ENCODE data around the gene SCARB1.

Gene SCARB1

DNA sequence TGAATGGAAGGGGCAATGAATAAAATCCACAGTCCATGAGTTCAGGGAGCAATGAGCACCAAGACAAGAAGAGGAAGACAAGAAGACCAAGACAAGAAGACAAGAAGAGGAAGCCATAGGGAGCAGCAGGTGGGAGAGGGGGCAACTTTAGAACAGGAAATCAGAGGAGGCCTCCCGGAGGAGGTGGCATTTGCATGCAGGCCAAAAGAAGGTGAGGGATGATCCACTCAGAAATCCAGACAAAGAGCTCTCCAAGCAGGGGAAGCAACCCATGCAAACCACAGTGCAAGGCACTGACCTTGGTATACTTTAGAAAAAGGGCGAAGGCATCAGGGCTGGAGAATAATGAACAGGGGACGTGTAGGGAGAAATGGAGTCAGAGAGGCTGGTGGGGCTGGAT lies 58.6 kb downstream of the SCARB1 start:
- Mint-ChIP-seq H3K4me1 (no peaks in the 10 kb centered on the region), H3K27ac (no peak overlapping the region), H3K9me3 (no peaks in the 10 kb centered on the region), H3K36me3 (peaks cover 24% of the 10 kb centered on the region), H3K27me3 (no peaks in the 10 kb centered on the region), H3K4me3 (no peak overlapping the region)
- DNase-seq (ENCODE audit: low spot score in 2 of 2), result no peak
- ATAC-seq (ENCODE audit: low read depth), result no peak

DNA sequence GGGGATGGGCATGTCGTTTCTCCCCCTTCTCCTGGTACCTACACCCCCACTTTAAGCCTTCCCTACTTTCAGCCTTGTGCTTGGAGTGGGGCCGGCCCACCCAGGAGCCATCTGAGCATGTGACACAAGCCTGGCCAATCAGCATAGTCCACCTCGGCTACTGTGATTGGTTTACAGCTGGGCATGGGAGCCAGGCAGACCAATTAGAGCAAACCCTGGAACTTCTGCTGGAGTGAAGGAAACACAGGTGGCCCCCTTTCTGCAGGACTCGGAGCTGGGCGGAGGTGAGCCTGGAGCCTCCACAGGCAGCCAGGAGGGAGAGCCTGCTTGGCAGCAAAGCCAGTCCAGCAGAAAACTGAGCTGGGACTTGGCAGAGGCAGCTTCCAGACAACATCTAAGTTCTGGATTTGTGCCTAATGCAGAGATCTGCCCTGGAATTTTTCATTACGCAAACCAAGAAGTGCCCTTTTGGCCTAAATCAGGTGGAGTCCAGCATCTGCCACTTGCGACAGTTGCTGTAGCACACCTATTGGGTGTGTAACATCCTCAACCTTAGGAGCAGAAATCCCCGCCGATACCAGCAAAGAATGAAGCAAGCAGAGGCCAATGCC lies 59.5 kb downstream of the SCARB1 start:
- Mint-ChIP-seq H3K4me1 (no peaks in the 10 kb centered on the region), H3K4me3 (no peak overlapping the region), H3K27ac (no peak overlapping the region), H3K36me3 (peaks cover 26% of the 10 kb centered on the region), H3K27me3 (no peaks in the 10 kb centered on the region), H3K9me3 (no peaks in the 10 kb centered on the region)
- DNase-seq (ENCODE audit: low spot score in 2 of 2), result no peak
- ATAC-seq (ENCODE audit: low read depth), result no peak

- no peak for DNase-seq (ENCODE audit: low spot score in 2 of 2)
- Mint-ChIP-seq H3K4me1 (peaks cover 2% of the 10 kb centered on the region), H3K36me3 (peaks cover 32% of the 10 kb centered on the region), H3K27me3 (no peaks in the 10 kb centered on the region), H3K27ac (no peak overlapping the region), H3K4me3 (no peak overlapping the region), H3K9me3 (no peaks in the 10 kb centered on the region)
- no peak for ATAC-seq (ENCODE audit: low read depth)
Observed at GRCh38 chr12:124802361-124802760, 61.3 kb downstream of the SCARB1 start.

GRCh38 chr12:124800506-124800905 lies 63.2 kb downstream of the SCARB1 start:
- Mint-ChIP-seq H3K9me3 (no peaks in the 10 kb centered on the region), H3K27me3 (no peaks in the 10 kb centered on the region), H3K4me1 (peaks cover 13% of the 10 kb centered on the region), H3K27ac (peak overlapping the region; percentile 22), H3K36me3 (peaks cover 29% of the 10 kb centered on the region), H3K4me3 (no peak overlapping the region)
- DNase-seq (ENCODE audit: low spot score in 2 of 2) (no peak), ATAC-seq (ENCODE audit: low read depth) (no peak)

DNA sequence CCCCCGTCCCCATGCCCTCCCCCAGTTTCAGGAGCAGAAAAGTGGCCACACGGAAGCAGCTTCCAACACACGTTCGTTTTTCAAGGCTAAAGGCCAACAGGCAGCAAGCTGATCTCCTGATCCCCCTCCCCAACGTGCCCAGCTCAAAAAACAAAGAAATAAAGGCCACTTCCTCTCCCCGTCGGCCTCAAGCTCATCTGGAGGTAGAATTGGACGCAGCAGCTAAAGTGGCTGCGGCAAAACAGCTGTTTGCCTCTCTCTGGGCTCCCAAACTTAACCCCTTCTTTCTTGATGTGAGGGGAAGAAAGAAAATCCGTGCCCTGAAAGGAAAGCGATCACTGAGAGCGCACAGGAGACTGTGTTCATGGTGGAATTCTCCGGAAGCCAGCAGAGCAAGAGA lies 66.3 kb downstream of the SCARB1 start:
- peak overlapping the region; percentile 35 for H3K27ac Mint-ChIP-seq

GRCh38 chr12:124796303-124796960 lies 67.2 kb downstream of the SCARB1 start:
- peak; percentile 95 for ATAC-seq (ENCODE audit: low read depth)
- peaks cover 24% of the 10 kb centered on the region for H3K36me3 Mint-ChIP-seq
- H3K4me3 Mint-ChIP-seq, result peak overlapping the region; percentile 32

More for the DNA sequence above, 66.3 kb downstream of the SCARB1 start:
- H3K27me3 Mint-ChIP-seq, result no peaks in the 10 kb centered on the region
- no peak overlapping the region for H3K4me3 Mint-ChIP-seq
- H3K9me3 Mint-ChIP-seq, result peaks cover 3% of the 10 kb centered on the region
- peaks cover 22% of the 10 kb centered on the region for H3K4me1 Mint-ChIP-seq
- no peak for ATAC-seq (ENCODE audit: low read depth)
- peaks cover 23% of the 10 kb centered on the region for H3K36me3 Mint-ChIP-seq
- no peak for DNase-seq (ENCODE audit: low spot score in 2 of 2)

DNA sequence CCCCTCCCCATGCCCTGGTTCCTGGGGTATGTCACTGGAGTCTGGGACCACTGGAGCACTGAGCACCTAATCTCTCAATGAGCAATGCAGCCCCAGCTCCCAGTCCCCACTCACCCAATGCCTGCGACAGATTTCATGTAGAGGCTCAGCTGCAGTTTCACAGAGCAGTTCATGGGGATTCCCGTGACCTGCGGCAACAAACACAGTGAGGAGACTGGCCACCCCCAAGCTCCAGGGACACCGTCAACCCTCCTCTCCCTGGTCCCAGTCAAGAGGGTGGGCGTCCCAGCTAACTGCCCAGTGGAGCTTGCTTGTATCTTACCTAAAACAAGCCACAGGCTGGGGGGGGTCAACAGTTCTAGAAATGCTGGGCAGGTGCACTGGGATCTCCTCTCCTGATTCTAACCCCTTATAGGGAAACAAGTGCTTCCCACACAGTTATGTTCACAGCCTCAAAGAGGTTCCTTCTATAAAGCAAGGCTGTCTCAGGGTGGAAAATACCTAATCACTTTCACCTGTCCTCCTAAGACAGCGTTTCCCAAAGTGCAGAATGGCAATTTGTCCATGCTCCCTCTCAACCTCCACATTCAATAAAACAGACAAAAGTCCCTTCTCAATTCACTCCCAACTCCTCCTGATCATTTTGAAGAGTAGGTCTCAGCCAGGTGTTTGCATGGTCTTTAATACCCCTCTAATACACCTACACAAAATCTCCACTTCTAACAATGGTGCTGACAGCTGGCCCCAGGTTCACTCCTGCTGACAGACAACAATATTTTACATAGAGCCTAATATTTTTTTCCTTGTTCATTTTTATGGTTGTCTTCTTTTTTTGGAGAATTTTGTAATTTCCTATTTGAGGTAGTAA lies 68.3 kb downstream of the SCARB1 start:
- ATAC-seq (ENCODE audit: low read depth) (no peak), DNase-seq (ENCODE audit: low spot score in 2 of 2) (no peak)
- Mint-ChIP-seq H3K27me3 (no peaks in the 10 kb centered on the region), H3K36me3 (peaks cover 24% of the 10 kb centered on the region), H3K9me3 (peaks cover 3% of the 10 kb centered on the region), H3K27ac (no peak overlapping the region), H3K4me1 (peaks cover 22% of the 10 kb centered on the region), H3K4me3 (no peak overlapping the region)

More at GRCh38 chr12:124796303-124796960, 67.2 kb downstream of the SCARB1 start:
- H3K27me3 Mint-ChIP-seq, result no peaks in the 10 kb centered on the region
- no peak for DNase-seq (ENCODE audit: low spot score in 2 of 2)
- peaks cover 22% of the 10 kb centered on the region for H3K4me1 Mint-ChIP-seq
- peaks cover 3% of the 10 kb centered on the region for H3K9me3 Mint-ChIP-seq
- H3K27ac Mint-ChIP-seq, result peak overlapping the region; percentile 72

DNA sequence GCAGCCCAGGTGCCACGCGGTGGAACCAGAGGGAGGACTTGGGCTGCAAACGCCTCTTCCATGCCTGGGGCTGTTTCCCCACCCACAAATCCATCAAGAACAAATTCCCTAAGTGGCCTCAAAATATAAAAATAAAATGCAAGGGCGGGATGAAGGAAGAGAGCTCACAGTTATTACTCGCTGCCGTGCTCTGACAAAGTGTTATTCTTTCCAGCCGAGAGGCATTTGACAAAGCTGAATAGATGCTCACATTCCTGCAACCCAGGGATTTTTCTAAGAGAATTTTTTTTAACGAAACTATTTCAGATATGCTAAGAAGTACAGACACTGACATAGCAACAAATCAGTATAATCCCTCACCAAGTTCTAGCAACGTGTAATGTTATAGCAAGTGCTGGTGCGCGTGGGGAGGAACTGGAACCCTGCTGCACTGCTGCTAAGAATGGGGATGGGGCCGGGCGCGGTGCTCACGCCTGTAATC lies 70.7 kb downstream of the SCARB1 start:
- ATAC-seq (ENCODE audit: low read depth), result no peak
- H3K4me1 Mint-ChIP-seq, result peaks cover 22% of the 10 kb centered on the region

GRCh38 chr12:124792156-124792555 lies 71.5 kb downstream of the SCARB1 start:
- H3K9me3 Mint-ChIP-seq, result peaks cover 3% of the 10 kb centered on the region
- ATAC-seq (ENCODE audit: low read depth) (no peak), DNase-seq (ENCODE audit: low spot score in 2 of 2) (no peak)
- no peak overlapping the region for H3K27ac Mint-ChIP-seq
- peaks cover 18% of the 10 kb centered on the region for H3K36me3 Mint-ChIP-seq
- no peaks in the 10 kb centered on the region for H3K27me3 Mint-ChIP-seq
- peaks cover 18% of the 10 kb centered on the region for H3K4me1 Mint-ChIP-seq
- H3K4me3 Mint-ChIP-seq, result no peak overlapping the region

More for the DNA sequence above, 70.7 kb downstream of the SCARB1 start:
- no peak for DNase-seq (ENCODE audit: low spot score in 2 of 2)
- no peak overlapping the region for H3K27ac Mint-ChIP-seq
- H3K27me3 Mint-ChIP-seq, result no peaks in the 10 kb centered on the region
- peaks cover 3% of the 10 kb centered on the region for H3K9me3 Mint-ChIP-seq
- peaks cover 24% of the 10 kb centered on the region for H3K36me3 Mint-ChIP-seq
- no peak overlapping the region for H3K4me3 Mint-ChIP-seq

GRCh38 chr12:124790650-124791400 lies 72.8 kb downstream of the SCARB1 start:
- Mint-ChIP-seq H3K27me3 (no peaks in the 10 kb centered on the region), H3K27ac (no peak overlapping the region), H3K4me3 (no peak overlapping the region), H3K36me3 (peaks cover 21% of the 10 kb centered on the region), H3K4me1 (peaks cover 10% of the 10 kb centered on the region), H3K9me3 (peaks cover 3% of the 10 kb centered on the region)
- ATAC-seq (ENCODE audit: low read depth), result no peak
- DNase-seq (ENCODE audit: low spot score in 2 of 2), result no peak

GRCh38 chr12:124788936-124789555 lies 74.6 kb downstream of the SCARB1 start:
- peaks cover 3% of the 10 kb centered on the region for H3K4me1 Mint-ChIP-seq
- H3K4me3 Mint-ChIP-seq, result no peak overlapping the region
- H3K27ac Mint-ChIP-seq, result no peak overlapping the region
- H3K9me3 Mint-ChIP-seq, result peaks cover 2% of the 10 kb centered on the region
- DNase-seq (ENCODE audit: low spot score in 2 of 2) (no peak), ATAC-seq (ENCODE audit: low read depth) (no peak)
- H3K27me3 Mint-ChIP-seq, result no peaks in the 10 kb centered on the region
- H3K36me3 Mint-ChIP-seq, result peaks cover 26% of the 10 kb centered on the region

- H3K4me3 Mint-ChIP-seq, result no peak overlapping the region
- peaks cover 3% of the 10 kb centered on the region for H3K4me1 Mint-ChIP-seq
- H3K36me3 Mint-ChIP-seq, result peaks cover 22% of the 10 kb centered on the region
- no peak overlapping the region for H3K27ac Mint-ChIP-seq
- no peaks in the 10 kb centered on the region for H3K27me3 Mint-ChIP-seq
- no peaks in the 10 kb centered on the region for H3K9me3 Mint-ChIP-seq
- DNase-seq (ENCODE audit: low spot score in 2 of 2), result no peak
- no peak for ATAC-seq (ENCODE audit: low read depth)
Observed at GRCh38 chr12:124786061-124786964, 77.4 kb downstream of the SCARB1 start.
